MM.1S (cell line): ENCODE measurements around the gene SCN2A.
A peak's percentile ranks its signal among the peaks of the same experiment; 100 is the strongest.

Source experiments
- DNase-seq: peaks from one replicate; pipeline ENCODE4 v3.0.0-alpha.2; 2015
- H2AFZ ChIP-seq: fragments of 300-600 bp; sonication (generic); 2 replicates; pipeline ENCODE4 v1.6.0; 2016; ENCODE audit warnings: antibody characterized with exemption, low read length
- H3F3A ChIP-seq: fragments of 300-600 bp; sonication (generic); 2 replicates; pipeline ENCODE4 v1.6.1; 2016; ENCODE audit warnings: mild to moderate bottlenecking, antibody characterized with exemption, low read length, moderate library complexity, mixed read lengths; ENCODE audit not compliant: insufficient read depth
- H3K27ac ChIP-seq: fragments of 300-600 bp; sonication (generic); 2 replicates; pipeline ENCODE4 v1.5.1; 2016; ENCODE audit warnings: mild to moderate bottlenecking, low read length
- H3K27me3 ChIP-seq: fragments of 300-600 bp; sonication (generic); replicated peaks from 2 replicates; pipeline ENCODE4 v1.6.0; 2016; ENCODE audit warnings: low read length; ENCODE audit not compliant: insufficient read depth
- H3K36me3 ChIP-seq: fragments of 300-600 bp; sonication (generic); replicated peaks from 2 replicates; pipeline ENCODE4 v1.6.1; 2016; ENCODE audit warnings: mild to moderate bottlenecking, low read length, mixed read lengths; ENCODE audit not compliant: insufficient read depth
- H3K4me1 ChIP-seq: fragments of 300-600 bp; sonication (generic); 2 replicates; pipeline ENCODE4 v1.6.1; 2016; ENCODE audit warnings: low read length, mixed read lengths
- H3K4me2 ChIP-seq: fragments of 300-600 bp; sonication (generic); 2 replicates; pipeline ENCODE4 v1.6.0; 2016; ENCODE audit warnings: low read depth, low read length
- H3K4me3 ChIP-seq: fragments of 300-600 bp; sonication (generic); 2 replicates; pipeline ENCODE4 v1.5.1; 2016; ENCODE audit warnings: low read length, mixed read lengths
- H3K79me2 ChIP-seq: fragments of 300-600 bp; sonication (generic); 2 replicates; pipeline ENCODE4 v1.6.1; 2016; ENCODE audit warnings: mixed run types, low read length, mixed read lengths
- H3K9ac ChIP-seq: fragments of 300-600 bp; sonication (generic); 2 replicates; pipeline ENCODE4 v1.6.1; 2016; ENCODE audit warnings: low read length, mixed read lengths
- H3K9me2 ChIP-seq: fragments of 300-600 bp; sonication (generic); replicated peaks from 2 replicates; pipeline ENCODE4 v1.6.1; 2016; ENCODE audit warnings: mild to moderate bottlenecking, low read length, mixed read lengths; ENCODE audit not compliant: insufficient read depth
- H3K9me3 ChIP-seq: fragments of 300-600 bp; sonication (generic); replicated peaks from 2 replicates; pipeline ENCODE4 v1.6.1; 2016; ENCODE audit warnings: mild to moderate bottlenecking, low read length, mixed read lengths; ENCODE audit not compliant: insufficient read depth
- H4K20me1 ChIP-seq: fragments of 300-600 bp; sonication (generic); 2 replicates; pipeline ENCODE4 v1.6.1; 2016; ENCODE audit warnings: mild to moderate bottlenecking, low read length, moderate library complexity, mixed read lengths; ENCODE audit not compliant: insufficient read depth
- CTCF ChIP-seq: fragments of 300-600 bp; sonication (generic); IDR thresholded peaks from 2 replicates; pipeline ENCODE4 v1.5.1; 2016; ENCODE audit warnings: antibody characterized with exemption, low read length, mixed read lengths
- EZH2 ChIP-seq: fragments of 300-600 bp; sonication (generic); optimal IDR thresholded peaks from 2 replicates; pipeline ENCODE3; 2017; ENCODE audit warnings: low read depth, mild to moderate bottlenecking, antibody characterized with exemption, low read length, mixed read lengths
- EZH2phosphoT487 ChIP-seq: fragments of 300-600 bp; sonication (generic); IDR thresholded peaks from 2 replicates; pipeline ENCODE4 v1.6.1; 2018; ENCODE audit warnings: antibody characterized with exemption, low read length

The SCN2A gene

GRCh38 chr2:165357758-165358157, 118.5 kb downstream of the SCN2A start:
- Histone ChIP-seq H3K9ac (no peak overlapping the region), H3K9me2 (no peaks in the 10 kb centered on the region), H4K20me1 (no peaks in the 10 kb centered on the region), H3F3A (no peaks in the 10 kb centered on the region), H2AFZ (no peak overlapping the region), H3K27me3 (no peaks in the 10 kb centered on the region), H3K36me3 (no peaks in the 10 kb centered on the region), H3K4me2 (peak overlapping the region; percentile 4; the same call in 1 of the 2 replicates), H3K79me2 (no peaks in the 10 kb centered on the region), H3K4me1 (0 out of 2 replicates have a peak, but pooled peaks cover 4% of the 10 kb centered on the region), H3K9me3 (no peaks in the 10 kb centered on the region), H3K27ac (no peak overlapping the region), H3K4me3 (no peak overlapping the region)
- DNase-seq, result peak; percentile 89
- TF ChIP-seq EZH2, result no peak
- no peak for TF ChIP-seq CTCF

GRCh38 chr2:165361514-165361913, 122.3 kb downstream of the SCN2A start:
- DNase-seq, result no peak
- Histone ChIP-seq H2AFZ (no peak overlapping the region), H3K36me3 (no peaks in the 10 kb centered on the region), H4K20me1 (no peaks in the 10 kb centered on the region), H3K79me2 (no peaks in the 10 kb centered on the region), H3F3A (no peaks in the 10 kb centered on the region), H3K9me2 (no peaks in the 10 kb centered on the region), H3K4me3 (no peak overlapping the region), H3K9ac (no peak overlapping the region), H3K4me1 (0 out of 2 replicates have a peak, but pooled peaks cover 4% of the 10 kb centered on the region), H3K4me2 (no peak overlapping the region), H3K27me3 (no peaks in the 10 kb centered on the region), H3K9me3 (no peaks in the 10 kb centered on the region), H3K27ac (no peak overlapping the region)
- no peak for TF ChIP-seq EZH2phosphoT487
- no peak for TF ChIP-seq CTCF
- no peak for TF ChIP-seq EZH2

- Histone ChIP-seq H3F3A (no peaks in the 10 kb centered on the region), H3K36me3 (no peaks in the 10 kb centered on the region), H3K79me2 (no peaks in the 10 kb centered on the region), H3K27me3 (no peaks in the 10 kb centered on the region), H3K9me3 (no peaks in the 10 kb centered on the region), H3K4me3 (no peak overlapping the region), H3K9ac (no peak overlapping the region), H4K20me1 (no peaks in the 10 kb centered on the region), H3K9me2 (no peaks in the 10 kb centered on the region), H3K27ac (no peak overlapping the region), H3K4me1 (no peaks in the 10 kb centered on the region), H3K4me2 (no peak overlapping the region), H2AFZ (no peak overlapping the region)
- TF ChIP-seq CTCF (no peak), EZH2 (no peak), EZH2phosphoT487 (no peak)
- DNase-seq, result no peak
These were observed 130.1 kb downstream of the SCN2A start for GRCh38 chr2:165369131-165369897.
